Measurements from ENCODE around the gene RBM6. TPM values are rescaled to one million over a fixed set of nuclear protein-coding genes. Genes with fewer than 3 reads are reported as not detected.
A peak's percentile ranks its signal among the peaks of the same experiment; 100 is the strongest.

The RBM6 gene
- total RNA-seq, 1 experiment from 2014 or later: 58.3 TPM

DNA sequence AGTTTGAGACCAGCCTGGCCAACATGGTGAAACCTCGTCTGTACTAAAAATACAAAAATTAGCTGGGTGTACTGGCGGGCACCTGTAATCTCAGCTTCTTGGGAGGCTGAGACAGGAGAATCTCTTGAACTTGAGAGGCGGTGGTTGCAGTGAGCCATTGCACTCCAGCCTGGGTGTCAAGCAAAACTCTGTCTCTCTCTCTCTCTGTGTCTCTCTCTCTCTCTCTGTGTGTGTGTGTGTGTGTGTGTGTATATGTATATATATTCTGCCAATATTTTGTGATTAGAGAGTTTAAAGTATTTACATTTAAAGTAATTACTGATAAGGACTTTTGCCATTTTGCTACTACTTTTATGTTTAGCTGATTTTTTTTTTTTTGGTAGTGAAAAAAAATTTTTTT lies 15.7 kb downstream of the RBM6 start:
- no peaks in the 10 kb centered on the region for H4K20me1 ChIP-seq (ENCODE audit: insufficient read depth)
- H3K36me3 ChIP-seq (ENCODE audit: control insufficient read depth in 1 of 2, insufficient read depth in 2 of 2, low read length in 2 of 2): no peaks in the 10 kb centered on the region
- H2AFZ ChIP-seq (ENCODE audit: low read depth, low read length, poor library complexity, severe bottlenecking): no peak overlapping the region
- no peaks in the 10 kb centered on the region for H3K9me3 ChIP-seq (ENCODE audit: control insufficient read depth in 1 of 2, insufficient read depth in 1 of 2, low read depth in 1 of 2, low read length in 2 of 2)
- ChIA-PET RAD21 (ENCODE audit: low non-redundant PET in 1 of 2, low total read pairs in 2 of 2, uncharacterized antibody in 2 of 2, unreplicated experiment in 2 of 2) (no interaction called here), CTCF (no interaction called here), POLR2A (no interaction called here)
- H3K79me2 ChIP-seq (ENCODE audit: insufficient read depth, low read length): peaks cover 94% of the 10 kb centered on the region
- no peak overlapping the region for H3K4me3 ChIP-seq (replicated peaks in 1 of 2; ENCODE audit: low read depth in 1 of 2, low read length in 2 of 2)
- peaks cover 3 to 10% of the 10 kb centered on the region in 2 experiments; a peak in 3 of 4 replicates for H3K4me1 ChIP-seq (ENCODE audit: control insufficient read depth in 1 of 2, insufficient read depth in 2 of 2, low read length in 2 of 2)
- no peak for DNase-seq (ENCODE audit: low read depth, low spot score)
- BruUV-seq (replicated peaks): no TSS peak
- no peak overlapping the region for H3K27ac ChIP-seq (ENCODE audit: low read depth, low read length)
- no peak for TF ChIP-seq RAD21 (IDR thresholded peaks at IDR 0.05; ENCODE audit: low read depth)
- no peak for TF ChIP-seq ZFX (IDR thresholded peaks at IDR 0.05)
- TF ChIP-seq CEBPB (IDR thresholded peaks at IDR 0.05; ENCODE audit: low read depth): no peak
- TF ChIP-seq ELF1 (IDR thresholded peaks at IDR 0.05; ENCODE audit: borderline replicate concordance, low read depth): no peak
- no peak overlapping the region for H3K4me2 ChIP-seq (ENCODE audit: low read length)
- H3K27me3 ChIP-seq (ENCODE audit: insufficient read depth, low read length): no peaks in the 10 kb centered on the region
- H3K9me2 ChIP-seq (ENCODE audit: insufficient read depth): no peaks in the 10 kb centered on the region
- ATAC-seq: peak; percentile 58
- intact Hi-C loops (cut with micrococcal nuclease): no loop called here
- no peak overlapping the region for H3K9ac ChIP-seq (ENCODE audit: low read length)

DNA sequence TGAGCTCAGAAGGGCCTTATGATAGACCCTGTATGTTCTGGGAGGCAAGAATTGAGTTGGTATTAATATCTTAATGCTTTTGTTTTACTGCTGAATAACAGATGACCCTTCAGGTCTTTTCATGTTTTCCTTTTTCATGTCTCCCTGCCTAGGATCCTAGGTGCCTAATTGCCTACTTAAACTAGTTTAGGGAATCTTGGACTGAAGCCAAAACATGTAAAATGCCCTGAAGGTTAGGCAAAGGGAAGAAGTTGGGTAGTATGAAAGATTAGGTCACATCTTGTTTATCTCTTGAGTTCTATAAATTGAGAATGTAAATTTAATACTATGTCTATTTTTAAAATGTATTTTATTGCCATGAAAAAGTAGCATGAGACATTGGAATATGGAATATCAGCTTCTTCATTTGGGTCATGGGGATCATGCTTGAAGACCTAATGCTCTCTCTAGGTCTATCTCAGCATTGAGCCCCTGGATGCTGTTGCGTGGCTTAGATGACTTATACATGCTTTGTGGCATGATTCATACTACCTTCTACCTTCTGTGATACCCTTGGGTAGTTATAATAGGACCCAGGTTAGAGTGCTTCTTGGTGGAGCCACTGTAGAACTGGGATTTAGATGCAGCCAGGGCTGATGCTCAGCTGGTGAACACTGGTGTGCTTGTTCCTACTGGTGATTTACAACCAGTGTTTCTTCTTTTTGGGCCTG lies 26.4 kb downstream of the RBM6 start:
- H3K9me3 ChIP-seq (ENCODE audit: control insufficient read depth in 1 of 2, insufficient read depth in 1 of 2, low read depth in 1 of 2, low read length in 2 of 2): no peaks in the 10 kb centered on the region
- no peaks in the 10 kb centered on the region for H3K9me2 ChIP-seq (ENCODE audit: insufficient read depth)
- H3K4me2 ChIP-seq (ENCODE audit: low read length): no peak overlapping the region
- BruUV-seq (replicated peaks): no TSS peak
- H3K79me2 ChIP-seq (ENCODE audit: insufficient read depth, low read length): peaks cover 79% of the 10 kb centered on the region
- POLR2A ChIA-PET: no interaction called here
- ATAC-seq: no peak; the same call in 1 of the 2 replicates
- intact Hi-C loops (cut with micrococcal nuclease): no loop called here
- no peak for DNase-seq (ENCODE audit: low read depth, low spot score)
- H3K9ac ChIP-seq (ENCODE audit: low read length): no peak overlapping the region
- no peaks in the 10 kb centered on the region for H3K27me3 ChIP-seq (ENCODE audit: insufficient read depth, low read length)
- H3K27ac ChIP-seq (ENCODE audit: low read depth, low read length): no peak overlapping the region
- RAD21 ChIA-PET (ENCODE audit: low non-redundant PET in 1 of 2, low total read pairs in 2 of 2, uncharacterized antibody in 2 of 2, unreplicated experiment in 2 of 2): no interaction called here
- H3K36me3 ChIP-seq (ENCODE audit: control insufficient read depth in 1 of 2, insufficient read depth in 2 of 2, low read length in 2 of 2): peaks cover 0 to 9% of the 10 kb centered on the region in 2 experiments; a peak in 3 of 4 replicates
- no peak overlapping the region for H3K4me3 ChIP-seq (replicated peaks in 1 of 2; ENCODE audit: low read depth in 1 of 2, low read length in 2 of 2)
- no peaks in the 10 kb centered on the region for H4K20me1 ChIP-seq (ENCODE audit: insufficient read depth)
- no peak overlapping the region for H2AFZ ChIP-seq (ENCODE audit: low read depth, low read length, poor library complexity, severe bottlenecking)
- no peaks in the 10 kb centered on the region for H3K4me1 ChIP-seq (ENCODE audit: control insufficient read depth in 1 of 2, insufficient read depth in 2 of 2, low read length in 2 of 2)
- CTCF ChIA-PET: no interaction called here
- no peak for TF ChIP-seq EZH2 (IDR thresholded peaks at IDR 0.05)
- TF ChIP-seq POLR2A (IDR thresholded peaks at IDR 0.05; ENCODE audit: borderline replicate concordance, extremely low read depth, insufficient read depth, insufficient read length): no peak
- no peak for TF ChIP-seq EZH2phosphoT487 (IDR thresholded peaks at IDR 0.05; ENCODE audit: borderline replicate concordance)
- TF ChIP-seq, protein P1, sequence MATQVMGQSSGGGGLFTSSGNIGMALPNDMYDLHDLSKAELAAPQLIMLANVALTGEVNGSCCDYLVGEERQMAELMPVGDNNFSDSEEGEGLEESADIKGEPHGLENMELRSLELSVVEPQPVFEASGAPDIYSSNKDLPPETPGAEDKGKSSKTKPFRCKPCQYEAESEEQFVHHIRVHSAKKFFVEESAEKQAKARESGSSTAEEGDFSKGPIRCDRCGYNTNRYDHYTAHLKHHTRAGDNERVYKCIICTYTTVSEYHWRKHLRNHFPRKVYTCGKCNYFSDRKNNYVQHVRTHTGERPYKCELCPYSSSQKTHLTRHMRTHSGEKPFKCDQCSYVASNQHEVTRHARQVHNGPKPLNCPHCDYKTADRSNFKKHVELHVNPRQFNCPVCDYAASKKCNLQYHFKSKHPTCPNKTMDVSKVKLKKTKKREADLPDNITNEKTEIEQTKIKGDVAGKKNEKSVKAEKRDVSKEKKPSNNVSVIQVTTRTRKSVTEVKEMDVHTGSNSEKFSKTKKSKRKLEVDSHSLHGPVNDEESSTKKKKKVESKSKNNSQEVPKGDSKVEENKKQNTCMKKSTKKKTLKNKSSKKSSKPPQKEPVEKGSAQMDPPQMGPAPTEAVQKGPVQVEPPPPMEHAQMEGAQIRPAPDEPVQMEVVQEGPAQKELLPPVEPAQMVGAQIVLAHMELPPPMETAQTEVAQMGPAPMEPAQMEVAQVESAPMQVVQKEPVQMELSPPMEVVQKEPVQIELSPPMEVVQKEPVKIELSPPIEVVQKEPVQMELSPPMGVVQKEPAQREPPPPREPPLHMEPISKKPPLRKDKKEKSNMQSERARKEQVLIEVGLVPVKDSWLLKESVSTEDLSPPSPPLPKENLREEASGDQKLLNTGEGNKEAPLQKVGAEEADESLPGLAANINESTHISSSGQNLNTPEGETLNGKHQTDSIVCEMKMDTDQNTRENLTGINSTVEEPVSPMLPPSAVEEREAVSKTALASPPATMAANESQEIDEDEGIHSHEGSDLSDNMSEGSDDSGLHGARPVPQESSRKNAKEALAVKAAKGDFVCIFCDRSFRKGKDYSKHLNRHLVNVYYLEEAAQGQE (IDR thresholded peaks at IDR 0.05; ENCODE audit: low read depth): no peak
- TF ChIP-seq, protein P2, sequence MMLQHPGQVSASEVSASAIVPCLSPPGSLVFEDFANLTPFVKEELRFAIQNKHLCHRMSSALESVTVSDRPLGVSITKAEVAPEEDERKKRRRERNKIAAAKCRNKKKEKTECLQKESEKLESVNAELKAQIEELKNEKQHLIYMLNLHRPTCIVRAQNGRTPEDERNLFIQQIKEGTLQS (IDR thresholded peaks at IDR 0.05): no peak
- TF ChIP-seq, protein P3, sequence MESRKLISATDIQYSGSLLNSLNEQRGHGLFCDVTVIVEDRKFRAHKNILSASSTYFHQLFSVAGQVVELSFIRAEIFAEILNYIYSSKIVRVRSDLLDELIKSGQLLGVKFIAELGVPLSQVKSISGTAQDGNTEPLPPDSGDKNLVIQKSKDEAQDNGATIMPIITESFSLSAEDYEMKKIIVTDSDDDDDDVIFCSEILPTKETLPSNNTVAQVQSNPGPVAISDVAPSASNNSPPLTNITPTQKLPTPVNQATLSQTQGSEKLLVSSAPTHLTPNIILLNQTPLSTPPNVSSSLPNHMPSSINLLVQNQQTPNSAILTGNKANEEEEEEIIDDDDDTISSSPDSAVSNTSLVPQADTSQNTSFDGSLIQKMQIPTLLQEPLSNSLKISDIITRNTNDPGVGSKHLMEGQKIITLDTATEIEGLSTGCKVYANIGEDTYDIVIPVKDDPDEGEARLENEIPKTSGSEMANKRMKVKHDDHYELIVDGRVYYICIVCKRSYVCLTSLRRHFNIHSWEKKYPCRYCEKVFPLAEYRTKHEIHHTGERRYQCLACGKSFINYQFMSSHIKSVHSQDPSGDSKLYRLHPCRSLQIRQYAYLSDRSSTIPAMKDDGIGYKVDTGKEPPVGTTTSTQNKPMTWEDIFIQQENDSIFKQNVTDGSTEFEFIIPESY (IDR thresholded peaks at IDR 0.05; ENCODE audit: extremely low read depth, insufficient replicate concordance, low read length): no peak
- TF ChIP-seq, protein P4, sequence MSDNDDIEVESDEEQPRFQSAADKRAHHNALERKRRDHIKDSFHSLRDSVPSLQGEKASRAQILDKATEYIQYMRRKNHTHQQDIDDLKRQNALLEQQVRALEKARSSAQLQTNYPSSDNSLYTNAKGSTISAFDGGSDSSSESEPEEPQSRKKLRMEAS (IDR thresholded peaks at IDR 0.05): no peak
- TF ChIP-seq YY1 (IDR thresholded peaks at IDR 0.05; ENCODE audit: extremely low read depth, insufficient replicate concordance, low read depth, low read length): no peak
- TF ChIP-seq ZNF274 (IDR thresholded peaks at IDR 0.05; ENCODE audit: low read depth, low read length): no peak
